ENCODE results near the gene FAM184B.
A peak's percentile ranks its signal among the peaks of the same experiment; 100 is the strongest.

FAM184B gene

GRCh38 chr4:17794730-17795129 lies 13.3 kb upstream of the FAM184B start:
- no peak overlapping the region for H3K4me3 Mint-ChIP-seq
- H3K9me3 Mint-ChIP-seq, result no peaks in the 10 kb centered on the region
- H3K27me3 Mint-ChIP-seq, result no peaks in the 10 kb centered on the region
- no peak for DNase-seq
- H3K4me1 Mint-ChIP-seq, result no peaks in the 10 kb centered on the region
- H3K36me3 Mint-ChIP-seq, result peaks cover 16 to 32% of the 10 kb centered on the region in 2 donors
- H3K27ac Mint-ChIP-seq, result no peak overlapping the region
- no peak for ATAC-seq (replicated peaks)

GRCh38 chr4:17788956-17789355 lies 7.5 kb upstream of the FAM184B start:
- Mint-ChIP-seq H3K9me3 (no peaks in the 10 kb centered on the region), H3K4me1 (no peaks in the 10 kb centered on the region), H3K27me3 (no peaks in the 10 kb centered on the region), H3K36me3 (peaks cover 21 to 24% of the 10 kb centered on the region in 2 donors), H3K27ac (no peak overlapping the region), H3K4me3 (no peak overlapping the region)
- DNase-seq, result no peak
- no peak for ATAC-seq (replicated peaks)

- Mint-ChIP-seq H3K27me3 (peaks cover 5 to 9% of the 10 kb centered on the region in 2 donors), H3K4me1 (no peaks in the 10 kb centered on the region), H3K9me3 (no peaks in the 10 kb centered on the region), H3K27ac (no peak overlapping the region), H3K4me3 (no peak overlapping the region), H3K36me3 (peaks cover 19 to 20% of the 10 kb centered on the region in 2 donors)
- ATAC-seq (replicated peaks) (no peak), DNase-seq (no peak)
These were observed 5.9 kb upstream of the FAM184B start for GRCh38 chr4:17787315-17787714.

- Mint-ChIP-seq H3K9me3 (no peaks in the 10 kb centered on the region), H3K27me3 (peaks cover 12 to 16% of the 10 kb centered on the region in 2 donors), H3K36me3 (peaks cover 16 to 17% of the 10 kb centered on the region in 2 donors), H3K27ac (no peak overlapping the region), H3K4me3 (no peak overlapping the region), H3K4me1 (peaks cover 6 to 7% of the 10 kb centered on the region in 2 donors)
- DNase-seq (no peak), ATAC-seq (replicated peaks) (peak in 1 of 2 donors; percentile 31)
These were observed 5.1 kb upstream of the FAM184B start for GRCh38 chr4:17786567-17786966.

GRCh38 chr4:17785858-17786257 lies 4.4 kb upstream of the FAM184B start:
- DNase-seq, result no peak
- ATAC-seq (replicated peaks), result no peak
- peaks cover 18 to 20% of the 10 kb centered on the region in 2 donors for H3K27me3 Mint-ChIP-seq
- peaks cover 13 to 14% of the 10 kb centered on the region in 2 donors for H3K36me3 Mint-ChIP-seq
- H3K9me3 Mint-ChIP-seq, result no peaks in the 10 kb centered on the region
- H3K27ac Mint-ChIP-seq, result no peak overlapping the region
- no peak overlapping the region for H3K4me3 Mint-ChIP-seq
- H3K4me1 Mint-ChIP-seq, result peaks cover 8 to 12% of the 10 kb centered on the region in 2 donors

- DNase-seq (no peak), ATAC-seq (replicated peaks) (peak; percentile 23 to 25)
- H3K27me3 Mint-ChIP-seq, result peaks cover 35 to 40% of the 10 kb centered on the region in 2 donors
These were observed 721 bp downstream of the FAM184B start for GRCh38 chr4:17780501-17781299.

GRCh38 chr4:17778431-17778830 lies 3.0 kb downstream of the FAM184B start:
- H3K27ac Mint-ChIP-seq, result no peak overlapping the region
- H3K4me1 Mint-ChIP-seq, result peaks cover 8 to 12% of the 10 kb centered on the region in 2 donors
- H3K4me3 Mint-ChIP-seq, result no peak overlapping the region
- H3K36me3 Mint-ChIP-seq, result peaks cover 3 to 6% of the 10 kb centered on the region in 2 donors
- no peak for DNase-seq
- no peaks in the 10 kb centered on the region for H3K9me3 Mint-ChIP-seq
- no peak for ATAC-seq (replicated peaks)
- H3K27me3 Mint-ChIP-seq, result peaks cover 35 to 40% of the 10 kb centered on the region in 2 donors

More at GRCh38 chr4:17780501-17781299, 721 bp downstream of the FAM184B start:
- H3K36me3 Mint-ChIP-seq, result peaks cover 3 to 6% of the 10 kb centered on the region in 2 donors
- no peak overlapping the region for H3K27ac Mint-ChIP-seq
- peak overlapping the region; percentile 64 to 82 for H3K4me3 Mint-ChIP-seq
- no peaks in the 10 kb centered on the region for H3K9me3 Mint-ChIP-seq
- peaks cover 8 to 12% of the 10 kb centered on the region in 2 donors for H3K4me1 Mint-ChIP-seq

- no peak for ATAC-seq (replicated peaks)
- Mint-ChIP-seq H3K36me3 (no peaks in the 10 kb centered on the region), H3K4me3 (no peak overlapping the region), H3K9me3 (no peaks in the 10 kb centered on the region), H3K27ac (no peak overlapping the region), H3K27me3 (peaks cover 0 to 6% of the 10 kb centered on the region in 2 donors), H3K4me1 (no peaks in the 10 kb centered on the region)
- DNase-seq, result no peak
These were observed 8.2 kb downstream of the FAM184B start for GRCh38 chr4:17773135-17773698.

GRCh38 chr4:17771284-17771908 lies 10.0 kb downstream of the FAM184B start:
- ATAC-seq (replicated peaks), result no peak
- Mint-ChIP-seq H3K4me1 (no peaks in the 10 kb centered on the region), H3K36me3 (no peaks in the 10 kb centered on the region), H3K9me3 (no peaks in the 10 kb centered on the region), H3K4me3 (no peak overlapping the region), H3K27ac (no peak overlapping the region), H3K27me3 (peaks cover 0 to 6% of the 10 kb centered on the region in 2 donors)
- DNase-seq, result no peak

- Mint-ChIP-seq H3K9me3 (no peaks in the 10 kb centered on the region), H3K27me3 (peaks cover 0 to 6% of the 10 kb centered on the region in 2 donors), H3K4me3 (no peak overlapping the region), H3K4me1 (no peaks in the 10 kb centered on the region), H3K36me3 (peaks cover 0 to 3% of the 10 kb centered on the region in 2 donors), H3K27ac (no peak overlapping the region)
- ATAC-seq (replicated peaks) (no peak), DNase-seq (no peak)
These were observed 10.6 kb downstream of the FAM184B start for GRCh38 chr4:17770845-17771244.

GRCh38 chr4:17769406-17770174 lies 11.8 kb downstream of the FAM184B start:
- DNase-seq (no peak), ATAC-seq (replicated peaks) (no peak)
- Mint-ChIP-seq H3K9me3 (no peaks in the 10 kb centered on the region), H3K27ac (no peak overlapping the region), H3K27me3 (peaks cover 0 to 6% of the 10 kb centered on the region in 2 donors), H3K4me3 (no peak overlapping the region), H3K4me1 (peaks cover 0 to 3% of the 10 kb centered on the region in 2 donors), H3K36me3 (peaks cover 0 to 4% of the 10 kb centered on the region in 2 donors)

- H3K4me1 Mint-ChIP-seq, result peaks cover 0 to 3% of the 10 kb centered on the region in 2 donors
- H3K9me3 Mint-ChIP-seq, result no peaks in the 10 kb centered on the region
- no peak overlapping the region for H3K4me3 Mint-ChIP-seq
- no peak for ATAC-seq (replicated peaks)
- no peak for DNase-seq
- H3K27ac Mint-ChIP-seq, result no peak overlapping the region
- H3K36me3 Mint-ChIP-seq, result peaks cover 0 to 4% of the 10 kb centered on the region in 2 donors
- peaks cover 1 to 3% of the 10 kb centered on the region in 2 donors for H3K27me3 Mint-ChIP-seq
These were observed 14.5 kb downstream of the FAM184B start for GRCh38 chr4:17766826-17767458.

- peaks cover 3 to 5% of the 10 kb centered on the region in 2 donors for H3K27me3 Mint-ChIP-seq
- peak overlapping the region in 1 of 2 donors; percentile 8 for H3K4me3 Mint-ChIP-seq
- H3K36me3 Mint-ChIP-seq, result peaks cover 0 to 4% of the 10 kb centered on the region in 2 donors
- ATAC-seq (replicated peaks) (no peak), DNase-seq (no peak)
- no peaks in the 10 kb centered on the region for H3K9me3 Mint-ChIP-seq
- H3K4me1 Mint-ChIP-seq, result peaks cover 0 to 3% of the 10 kb centered on the region in 2 donors
- H3K27ac Mint-ChIP-seq, result no peak overlapping the region
These were observed 15.7 kb downstream of the FAM184B start for GRCh38 chr4:17765514-17766286.

All from stimulated activated naive B cell treated with anti-CD40 and anti-IgM and Interleukin-4, amounts not matched to agents 10 μg/mL and 1 μg/mL and 100 μg/mL, for 72 hours (primary cell).